LNCaP clone FGC (cell line): ENCODE results near the gene SUMO2.
"Not testable (repeated sequence)": the region's sequence is repeated elsewhere in the genome, so short reads cannot be mapped to it uniquely, and the experiment has no call there.

Experiments
- DNase-seq: peaks from one replicate; pipeline ENCODE4 v3.0.0-alpha.2; 2011; ENCODE audit warnings: low read depth
- H3K4me3 ChIP-seq: 2 replicates; pipeline ENCODE4 v1.5.1; 2011; ENCODE audit warnings: mild to moderate bottlenecking, low read depth, low read length, control low read depth
- TF ChIP-seq, protein P1 (sequence below): IDR thresholded peaks from 2 replicates; pipeline ENCODE4 v1.5.1; 2012; ENCODE audit warnings: mild to moderate bottlenecking; ENCODE audit not compliant: control insufficient read depth, insufficient read depth; ENCODE audit errors: extremely low read depth

Gene SUMO2

DNA sequence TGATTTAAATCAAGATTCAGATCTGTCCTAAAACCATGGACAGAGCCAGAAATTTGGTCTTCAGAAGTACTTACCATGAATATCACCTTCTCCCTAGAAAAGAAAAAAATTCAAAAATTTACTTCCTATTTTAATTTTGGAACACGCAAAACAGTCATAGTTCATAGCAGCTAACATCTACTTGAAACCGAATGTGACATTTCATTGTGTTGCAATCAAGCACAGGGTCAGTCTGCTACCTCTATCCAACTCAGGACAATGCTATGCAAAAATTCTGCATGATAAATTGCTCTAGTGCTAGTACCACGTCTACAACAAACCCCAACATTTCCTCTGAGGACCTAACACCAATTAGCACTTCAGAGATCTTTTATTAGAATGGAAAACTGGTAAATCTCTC is 36.2 kb downstream of the SUMO2 start:
- DNase-seq: no peak
- H3K4me3 ChIP-seq: no peak overlapping the region
- TF ChIP-seq, protein P1, sequence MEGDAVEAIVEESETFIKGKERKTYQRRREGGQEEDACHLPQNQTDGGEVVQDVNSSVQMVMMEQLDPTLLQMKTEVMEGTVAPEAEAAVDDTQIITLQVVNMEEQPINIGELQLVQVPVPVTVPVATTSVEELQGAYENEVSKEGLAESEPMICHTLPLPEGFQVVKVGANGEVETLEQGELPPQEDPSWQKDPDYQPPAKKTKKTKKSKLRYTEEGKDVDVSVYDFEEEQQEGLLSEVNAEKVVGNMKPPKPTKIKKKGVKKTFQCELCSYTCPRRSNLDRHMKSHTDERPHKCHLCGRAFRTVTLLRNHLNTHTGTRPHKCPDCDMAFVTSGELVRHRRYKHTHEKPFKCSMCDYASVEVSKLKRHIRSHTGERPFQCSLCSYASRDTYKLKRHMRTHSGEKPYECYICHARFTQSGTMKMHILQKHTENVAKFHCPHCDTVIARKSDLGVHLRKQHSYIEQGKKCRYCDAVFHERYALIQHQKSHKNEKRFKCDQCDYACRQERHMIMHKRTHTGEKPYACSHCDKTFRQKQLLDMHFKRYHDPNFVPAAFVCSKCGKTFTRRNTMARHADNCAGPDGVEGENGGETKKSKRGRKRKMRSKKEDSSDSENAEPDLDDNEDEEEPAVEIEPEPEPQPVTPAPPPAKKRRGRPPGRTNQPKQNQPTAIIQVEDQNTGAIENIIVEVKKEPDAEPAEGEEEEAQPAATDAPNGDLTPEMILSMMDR: no peak

DNA sequence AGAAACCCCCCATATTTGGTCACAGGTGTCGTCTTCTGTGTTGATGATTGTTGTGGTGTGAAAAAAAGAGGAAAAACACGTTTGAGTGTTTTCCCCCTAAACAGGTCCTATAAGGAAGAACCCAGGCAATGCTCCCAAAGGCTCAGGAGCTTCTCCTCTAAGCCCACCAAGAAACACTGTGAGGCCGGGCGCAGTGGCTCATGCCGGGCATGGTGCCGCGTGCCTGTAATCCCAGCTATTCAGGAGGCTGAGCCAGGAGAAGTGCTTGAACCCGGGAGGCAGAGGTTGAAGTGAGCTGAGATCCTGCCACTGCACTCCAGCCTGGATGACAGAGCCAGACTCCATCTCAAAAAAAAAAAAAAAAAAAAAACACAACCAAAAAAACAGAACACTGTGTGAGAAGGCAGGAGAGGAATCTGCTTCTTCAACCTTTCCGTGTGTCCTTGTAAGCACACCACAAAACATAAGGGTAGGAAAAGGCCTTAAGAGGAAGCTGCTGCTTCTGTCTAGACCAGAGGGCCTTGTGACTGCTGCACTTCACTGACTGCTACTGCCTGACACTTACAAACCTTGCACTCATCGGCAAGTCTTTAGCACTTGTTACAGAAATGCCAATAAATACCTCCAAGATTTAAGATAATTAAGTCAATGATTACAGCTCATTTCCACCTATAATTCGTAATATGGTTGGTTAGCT is 37.8 kb downstream of the SUMO2 start:
- H3K4me3 ChIP-seq: no peak overlapping the region
- TF ChIP-seq, protein P1: no peak
- no peak for DNase-seq

DNA sequence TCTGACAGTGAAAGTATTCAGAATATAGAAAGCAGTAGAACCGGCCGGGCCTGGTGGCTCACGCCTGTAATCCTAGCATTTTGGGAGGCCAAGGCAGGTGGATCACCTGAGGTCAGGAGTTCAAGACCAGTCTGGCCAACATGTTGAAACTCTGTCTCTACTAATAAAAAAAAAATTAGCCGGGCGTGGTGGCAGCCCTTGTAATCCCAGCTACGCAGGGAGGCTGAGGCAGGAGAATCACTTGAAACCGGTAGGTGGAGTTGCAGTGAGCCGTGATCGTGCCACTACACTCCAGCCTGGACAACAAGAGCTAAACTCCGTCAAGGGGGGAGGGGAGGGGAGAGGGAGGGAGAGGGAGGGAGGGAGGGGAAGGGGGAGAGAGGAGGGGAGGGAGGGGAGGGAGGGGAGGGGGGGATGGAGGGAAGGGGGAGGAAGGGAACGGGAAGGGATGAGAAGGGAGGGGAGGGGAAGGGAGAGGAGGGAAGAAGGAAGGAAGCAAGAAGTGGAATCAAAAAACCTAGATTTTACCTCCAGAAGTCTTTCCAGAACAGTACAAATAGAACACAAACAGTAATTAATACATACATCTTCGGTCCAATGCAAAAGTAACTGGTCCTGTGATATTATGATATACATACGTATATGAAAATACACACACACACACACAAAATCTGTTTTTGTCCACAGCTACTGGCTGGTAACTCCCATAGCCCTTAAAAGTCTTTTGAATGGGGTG is 40.4 kb downstream of the SUMO2 start:
- DNase-seq: no peak

DNA sequence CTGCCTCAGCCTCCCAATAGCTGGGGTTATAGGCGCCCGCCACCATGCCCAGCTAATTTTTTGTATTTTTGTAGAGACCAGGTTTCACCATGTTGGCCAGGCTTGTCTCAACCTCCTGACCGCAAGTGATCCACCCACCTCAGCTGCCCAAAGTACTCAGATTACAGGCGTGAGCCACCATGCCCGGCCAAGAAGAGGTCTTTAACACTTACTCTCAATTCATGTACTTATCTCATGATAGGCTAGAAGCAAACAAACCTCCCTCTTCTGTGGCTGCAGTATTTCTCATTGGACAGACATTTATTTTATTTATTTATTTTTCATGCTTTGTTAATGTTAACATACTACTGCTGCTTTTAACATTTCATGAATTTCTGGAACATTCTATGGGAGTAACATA is 44.2 kb downstream of the SUMO2 start:
- no peak for DNase-seq
- no peak overlapping the region for H3K4me3 ChIP-seq
- TF ChIP-seq, protein P1: no peak

More for the DNA sequence above, 40.4 kb downstream of the SUMO2 start:
- TF ChIP-seq, protein P1: no peak
- no peak overlapping the region for H3K4me3 ChIP-seq

DNA sequence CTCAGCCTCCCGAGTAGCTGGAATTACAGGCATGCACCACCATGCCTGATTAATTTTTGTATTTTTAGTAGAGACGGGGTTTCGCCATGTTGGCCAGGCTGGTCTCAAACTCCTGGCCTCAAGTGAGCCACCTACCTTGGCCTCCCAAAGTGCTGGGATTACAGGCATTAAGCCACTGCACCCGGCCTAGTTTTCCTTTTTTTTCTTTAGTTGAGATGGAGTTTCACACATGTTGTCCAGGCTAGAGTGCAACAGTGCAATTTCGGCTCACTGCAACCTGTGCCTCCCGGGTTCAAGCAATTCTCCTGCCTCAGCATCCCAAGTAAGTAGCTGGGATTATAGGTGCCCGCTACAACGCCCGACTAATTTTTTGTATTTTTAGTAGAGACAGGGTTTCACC is 45.0 kb downstream of the SUMO2 start:
- H3K4me3 ChIP-seq, DNase-seq: not testable (repeated sequence)

DNA sequence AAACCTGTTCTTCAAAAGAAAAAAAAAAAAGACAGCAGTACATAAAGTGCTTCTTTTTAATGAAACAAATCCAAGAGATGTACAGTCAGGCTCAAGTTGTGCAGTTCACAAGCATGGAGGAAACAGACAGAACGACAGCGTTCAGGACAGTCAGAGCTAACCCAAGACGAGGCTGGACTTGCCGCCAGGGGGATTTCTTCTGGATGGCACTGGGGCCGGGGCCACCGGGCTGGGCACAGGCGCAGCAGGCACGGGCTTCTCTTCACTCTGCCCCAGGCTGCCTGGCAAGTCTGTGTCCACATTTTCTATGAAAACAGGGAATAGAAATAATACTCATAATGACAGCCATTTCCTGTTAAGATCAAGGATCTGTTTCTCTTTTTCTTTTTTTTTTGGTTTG is 46.8 kb downstream of the SUMO2 start:
- H3K4me3 ChIP-seq: no peak overlapping the region
- TF ChIP-seq, protein P1: no peak
- DNase-seq: no peak

DNA sequence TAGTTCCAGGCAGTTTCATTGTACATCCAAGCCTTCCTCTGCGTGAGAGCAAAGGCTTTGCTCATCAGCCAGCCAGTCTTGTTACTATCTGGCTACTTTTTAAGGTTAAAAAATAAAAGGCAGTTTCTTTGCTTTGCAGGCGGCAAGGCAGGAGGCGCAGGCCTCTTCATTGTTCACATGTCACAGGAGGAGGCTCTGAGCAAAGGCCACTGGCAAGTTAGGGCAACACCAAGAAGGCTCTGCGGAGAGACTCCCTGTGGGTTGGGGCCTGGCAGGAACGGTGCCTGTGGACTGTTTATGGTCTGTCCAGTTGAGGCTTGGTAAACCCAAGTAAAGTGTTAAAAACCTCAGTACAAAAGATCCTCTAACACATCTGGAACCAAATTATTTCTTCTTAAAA is 47.3 kb downstream of the SUMO2 start:
- no peak overlapping the region for H3K4me3 ChIP-seq
- no peak for DNase-seq
- TF ChIP-seq, protein P1: no peak

DNA sequence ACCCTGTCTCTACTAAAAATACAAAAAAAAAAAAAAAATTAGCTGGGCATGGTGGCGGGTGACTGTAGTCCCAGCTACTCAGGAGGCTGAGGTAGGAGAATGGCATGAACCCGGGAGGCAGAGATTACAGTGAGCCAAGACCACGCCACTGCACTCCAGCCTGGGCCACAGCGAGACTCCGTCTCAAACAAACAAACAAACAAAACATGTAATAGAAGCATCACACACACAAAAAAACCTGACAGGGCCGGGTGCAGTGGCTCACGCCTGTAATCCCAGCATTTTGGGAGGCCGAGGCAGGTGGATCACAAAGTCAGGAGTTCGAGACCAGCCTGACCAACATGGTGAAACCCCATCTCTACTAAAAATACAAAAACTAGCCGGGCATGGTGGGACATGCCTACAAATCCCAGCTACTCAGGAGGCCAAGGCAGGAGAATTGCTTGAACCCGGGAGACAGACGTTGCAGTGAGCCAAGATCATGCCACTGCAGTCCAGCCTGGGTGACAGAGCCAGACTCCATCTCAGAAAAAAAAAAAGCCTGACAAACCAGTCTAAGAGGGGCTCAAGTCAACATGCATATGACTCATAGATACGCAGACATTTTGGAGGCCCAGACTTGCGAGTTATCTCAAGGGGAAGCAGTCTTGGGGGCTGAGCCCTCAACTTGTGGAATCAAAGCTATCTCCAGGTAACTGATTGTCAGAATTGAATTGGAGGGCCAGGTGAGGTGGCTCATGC is 49.0 kb downstream of the SUMO2 start:
- not testable (repeated sequence) for DNase-seq, H3K4me3 ChIP-seq
